Smooth muscle cell of the brain vasculature (primary cell): ENCODE data around the gene TMEM176B.
A peak's percentile ranks its signal among the peaks of the same experiment; 100 is the strongest.
"Not testable (repeated sequence)": the region's sequence is repeated elsewhere in the genome, so short reads cannot be mapped to it uniquely, and the experiment has no call there.

Source experiments
- DNase-seq: peaks from one replicate; pipeline ENCODE4 v3.0.0-alpha.2; 2012; ENCODE audit warnings: low read depth, low spot score

Gene TMEM176B

DNA sequence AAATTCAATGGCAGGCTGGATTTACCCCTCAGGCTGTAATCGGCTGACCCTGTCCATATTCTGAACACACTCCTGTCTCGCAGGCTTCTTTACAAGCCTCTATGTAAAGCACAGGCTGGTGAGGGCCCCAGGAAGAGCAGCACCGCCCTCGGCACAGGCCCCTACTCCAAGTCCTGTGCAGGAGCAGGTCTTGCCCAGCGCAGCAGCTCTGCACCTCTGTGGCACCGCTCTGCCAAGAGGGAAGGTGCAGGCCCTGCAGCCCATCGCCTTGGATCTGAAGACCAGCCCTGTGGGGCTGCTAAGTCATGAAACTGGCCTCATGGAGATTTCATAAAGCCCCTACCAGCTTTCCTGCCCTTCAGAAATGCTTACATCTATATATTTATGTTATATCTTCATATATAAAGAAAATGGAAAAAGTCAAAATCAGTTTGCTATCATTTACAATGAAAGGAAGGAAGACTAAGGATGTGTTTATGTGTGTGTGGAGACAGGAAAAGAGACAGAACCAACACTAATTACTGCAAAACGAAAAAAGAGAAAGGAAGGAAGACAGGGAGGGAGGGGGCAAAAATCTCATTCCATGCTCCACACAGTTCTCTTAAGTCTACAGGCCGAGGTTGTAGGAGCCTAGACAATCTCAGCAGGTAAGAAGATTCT is 9.6 kb downstream of the TMEM176B start:
- DNase-seq: no peak

DNA sequence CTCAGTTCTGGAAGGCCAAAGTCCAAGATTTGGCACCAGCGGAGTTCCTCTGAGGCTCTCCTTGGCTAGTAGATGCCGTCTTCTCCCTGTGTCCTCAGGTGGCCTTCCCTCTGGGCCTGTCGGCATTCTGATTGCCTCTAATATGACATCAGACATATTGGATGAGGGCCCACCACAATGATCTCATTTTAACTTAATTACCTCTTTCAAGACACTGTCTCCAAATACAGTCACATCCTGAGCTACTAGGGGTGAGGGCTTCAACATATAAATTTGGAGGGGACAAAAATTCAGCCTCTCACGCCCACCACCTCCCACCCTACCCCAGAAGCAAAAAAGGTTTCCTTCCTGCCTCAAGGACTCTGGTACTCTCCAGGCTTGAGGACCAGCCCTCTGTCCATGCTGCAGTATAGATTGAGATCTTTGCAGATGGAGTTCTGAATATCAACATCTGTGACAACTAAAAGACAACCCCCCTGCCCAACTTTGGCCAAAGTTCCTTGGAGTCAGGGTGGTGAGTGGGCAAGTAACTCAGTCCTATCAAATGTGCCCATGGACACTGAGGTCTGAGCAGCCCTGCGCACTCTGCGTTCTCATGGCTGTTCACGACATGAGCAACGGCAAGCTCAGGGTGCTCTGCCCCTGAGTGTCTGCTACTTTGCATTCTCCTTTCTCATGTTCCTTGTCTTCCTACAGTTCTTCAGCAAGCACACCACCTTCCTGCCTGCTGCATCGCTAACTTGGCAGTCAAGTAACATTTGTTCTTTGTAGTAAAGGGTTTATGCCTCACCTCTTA is 11.5 kb downstream of the TMEM176B start:
- DNase-seq: no peak

DNA sequence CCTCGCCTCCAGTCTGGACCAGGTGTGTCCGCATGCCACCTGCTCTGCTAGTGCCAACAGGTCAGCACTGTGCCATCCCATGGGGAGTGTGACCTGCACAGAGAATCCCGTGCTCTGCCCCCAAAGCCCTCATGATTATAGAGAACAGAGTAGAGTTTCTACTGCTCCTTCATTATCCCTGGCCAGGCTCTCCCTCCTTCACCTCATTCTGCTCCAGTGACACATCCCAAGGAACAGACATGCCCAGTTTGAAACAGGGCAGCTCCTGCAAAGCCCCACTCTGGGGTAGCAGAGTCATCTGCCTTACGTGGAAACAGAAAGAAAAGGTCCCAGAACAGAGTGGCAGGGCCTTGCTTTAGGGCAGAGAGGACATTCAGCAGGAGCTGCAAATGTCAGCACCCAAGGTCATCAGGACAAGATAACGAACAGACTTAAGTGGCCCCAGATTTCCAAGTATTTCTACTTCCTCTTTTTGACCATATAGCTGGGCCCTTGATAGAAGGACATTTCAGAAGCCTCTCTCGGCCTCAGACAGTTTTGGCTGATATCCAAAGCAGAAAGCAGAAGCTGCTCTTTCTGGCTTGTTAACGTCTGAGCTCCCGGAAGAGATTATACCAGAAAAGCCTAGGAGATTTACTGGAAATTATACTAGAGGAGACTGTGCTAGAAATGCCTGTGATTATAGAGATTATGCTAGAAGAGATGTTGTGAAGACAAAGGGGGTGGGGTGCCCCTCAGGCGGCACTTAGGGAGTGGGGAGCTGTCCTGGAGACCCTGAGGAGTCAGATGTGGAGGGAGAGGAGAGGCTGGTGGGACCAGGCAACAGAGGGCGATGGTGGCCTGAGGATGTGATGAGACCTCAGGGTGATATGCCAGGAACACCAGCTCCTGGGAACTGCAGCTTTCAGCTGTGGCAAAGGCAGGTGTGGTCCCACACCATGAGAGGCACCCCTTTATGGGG is 12.6 kb downstream of the TMEM176B start:
- no peak for DNase-seq

DNA sequence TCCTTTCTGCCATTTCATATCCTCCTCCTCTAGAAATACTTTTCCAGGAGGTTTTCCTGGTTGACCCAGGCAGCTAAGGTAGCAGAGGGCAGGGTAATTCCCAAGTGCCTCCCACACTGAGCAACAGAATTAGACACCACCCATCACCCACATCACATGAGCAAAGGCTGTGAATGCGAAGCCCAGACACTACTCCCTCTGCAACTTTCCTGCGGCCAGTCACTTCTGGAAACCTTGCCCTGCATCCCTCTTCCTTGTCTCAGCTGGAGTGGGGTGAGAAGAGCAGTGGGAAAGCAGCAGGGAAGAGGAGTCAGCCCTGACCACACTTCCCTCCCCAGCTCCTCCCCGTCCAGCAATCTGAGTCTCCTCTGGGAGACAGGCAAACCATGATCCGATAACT is 15.2 kb downstream of the TMEM176B start:
- DNase-seq: no peak

DNA sequence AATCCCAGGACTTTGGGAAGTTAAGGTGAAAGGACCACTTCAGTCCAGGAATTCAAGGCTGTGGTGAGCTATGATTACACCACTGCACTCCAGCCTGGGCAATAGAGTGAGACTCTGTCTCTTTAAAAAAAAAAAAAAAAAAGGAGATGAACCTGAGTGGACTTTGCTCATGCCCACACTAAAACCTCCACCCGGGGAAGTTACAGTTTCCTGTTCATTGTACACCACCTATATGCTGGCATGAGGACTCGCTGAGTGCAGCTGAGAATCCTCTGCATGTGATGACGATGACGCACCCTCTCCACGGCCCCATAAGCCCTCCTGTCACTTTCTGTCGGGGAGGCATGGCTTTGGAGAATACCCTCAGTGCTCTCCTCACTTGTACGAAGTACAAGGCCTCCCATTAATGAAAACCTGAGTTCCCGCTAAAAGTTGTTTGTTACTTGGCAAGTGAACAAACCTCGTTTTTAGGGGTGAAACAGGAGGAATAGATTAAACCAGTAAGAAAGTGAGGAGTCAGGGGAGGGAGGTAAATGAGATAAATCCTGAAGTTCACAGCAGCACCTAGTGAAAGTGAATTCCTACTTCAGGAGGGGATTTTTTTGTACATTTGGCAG is 15.9 kb downstream of the TMEM176B start:
- no peak for DNase-seq

DNA sequence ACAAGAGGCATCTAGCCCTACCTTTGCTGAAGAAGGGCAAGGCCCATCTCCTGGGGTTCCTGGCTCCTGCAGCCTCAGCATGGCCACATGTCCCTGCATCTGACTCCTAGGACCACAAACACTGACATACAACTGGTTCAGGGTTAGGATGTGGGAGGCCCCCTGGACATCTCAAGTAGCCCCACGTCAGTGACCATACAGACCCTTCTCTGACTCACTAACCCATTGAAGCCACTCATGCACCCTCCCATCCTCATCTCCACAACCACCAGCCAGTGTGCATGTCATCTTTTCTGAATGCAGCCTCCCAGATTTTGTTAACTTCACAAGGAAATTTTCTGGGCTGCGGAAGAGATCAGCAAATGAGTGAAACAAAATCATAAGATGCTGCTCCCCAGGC is 18.2 kb downstream of the TMEM176B start:
- no peak for DNase-seq

DNA sequence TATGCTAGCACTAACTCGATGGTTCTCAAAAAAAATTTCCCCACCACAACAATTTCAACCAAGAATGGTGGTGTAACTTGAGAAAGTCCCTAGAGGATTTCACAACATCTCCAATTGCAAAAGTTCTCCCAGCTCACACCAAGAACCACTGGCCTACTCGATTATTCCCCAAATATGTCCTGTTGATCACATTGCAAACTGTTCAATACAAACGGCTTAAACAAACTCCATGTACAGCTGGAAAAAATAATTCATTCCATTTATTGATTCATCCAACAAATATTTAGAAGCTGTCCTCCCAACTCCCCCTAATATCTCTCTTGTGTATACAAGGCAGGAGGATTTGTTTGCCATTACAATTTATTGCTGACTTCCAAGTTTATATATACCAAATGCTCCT is 19.1 kb downstream of the TMEM176B start:
- no peak for DNase-seq

DNA sequence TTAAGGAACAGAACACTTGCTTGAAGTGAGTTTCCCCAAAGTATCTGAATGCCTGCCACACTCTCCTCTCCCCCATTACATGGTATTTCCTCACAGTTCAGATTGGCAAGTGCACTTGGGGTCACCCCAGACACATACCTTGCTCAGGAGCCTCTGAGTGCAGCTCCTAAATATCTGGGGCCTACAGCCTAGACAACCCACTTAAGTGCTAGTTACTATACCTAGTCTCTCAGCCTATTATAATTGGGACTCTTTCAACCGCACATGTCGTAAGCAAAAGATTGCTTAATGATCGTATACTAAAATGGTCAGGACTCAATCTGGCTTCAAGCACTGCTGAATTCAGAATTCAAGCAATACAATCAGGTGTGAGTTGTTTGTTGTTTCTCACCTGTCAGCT is 19.9 kb downstream of the TMEM176B start:
- DNase-seq: no peak

DNA sequence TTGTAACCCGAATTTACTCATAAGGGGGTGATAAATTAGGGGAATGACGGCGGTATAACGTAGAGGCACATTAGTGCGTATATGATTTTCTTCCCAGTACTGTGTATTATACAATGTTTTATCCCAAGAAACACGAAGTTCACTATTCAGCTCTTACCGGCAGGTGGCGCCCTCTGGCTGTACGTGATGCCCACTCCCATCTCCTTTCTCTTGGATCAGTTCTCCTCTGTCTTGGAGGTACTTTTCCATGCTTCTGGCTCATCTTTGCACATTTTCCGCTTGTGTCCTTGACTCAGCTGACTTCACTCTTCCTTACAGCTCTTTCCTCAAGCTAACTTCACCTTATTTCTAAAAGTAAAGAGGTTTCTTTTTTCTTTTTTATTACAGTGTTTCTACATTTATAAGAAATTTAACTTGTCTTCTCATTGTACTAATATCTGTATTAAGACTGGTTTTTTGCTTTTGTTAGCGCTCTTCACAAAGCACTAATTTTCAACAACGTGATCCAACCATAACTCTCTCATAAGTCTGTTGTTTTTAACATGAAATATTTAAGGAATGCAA is 21.3 kb downstream of the TMEM176B start:
- peak; percentile 39 for DNase-seq

DNA sequence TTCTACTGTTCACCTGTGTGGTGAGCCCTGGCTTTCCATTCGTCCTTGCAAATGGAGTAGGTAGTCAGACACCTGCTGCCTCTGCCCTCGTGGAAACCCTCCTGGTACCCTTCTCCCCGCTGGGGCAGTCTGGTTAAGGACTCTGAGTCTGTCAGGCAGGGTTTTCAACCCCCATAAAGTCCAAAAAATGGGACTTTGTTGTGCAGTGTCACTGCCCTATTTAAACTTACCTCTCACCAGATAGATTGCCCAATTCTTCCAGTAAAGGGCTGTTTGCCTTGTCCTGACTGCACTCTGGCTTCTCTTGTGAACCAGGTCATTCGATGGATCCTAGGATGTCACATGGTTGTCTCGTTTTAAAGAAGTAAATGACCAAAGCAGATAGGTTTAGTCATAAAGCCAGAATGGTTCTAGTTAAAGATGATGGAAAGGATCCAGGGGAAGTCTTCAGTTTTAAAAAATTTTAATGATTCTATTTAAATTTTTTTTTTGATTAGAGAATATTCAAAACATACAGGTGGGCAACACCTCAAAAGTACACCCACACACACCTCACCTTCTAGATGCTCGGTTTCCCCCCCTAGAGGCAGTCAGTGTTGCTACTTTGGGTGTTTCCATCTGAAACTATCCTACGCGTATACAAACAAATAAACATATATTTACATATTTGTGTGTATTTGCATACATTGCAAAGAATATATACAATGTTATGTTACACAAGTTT is 22.0 kb downstream of the TMEM176B start:
- DNase-seq: no peak

DNA sequence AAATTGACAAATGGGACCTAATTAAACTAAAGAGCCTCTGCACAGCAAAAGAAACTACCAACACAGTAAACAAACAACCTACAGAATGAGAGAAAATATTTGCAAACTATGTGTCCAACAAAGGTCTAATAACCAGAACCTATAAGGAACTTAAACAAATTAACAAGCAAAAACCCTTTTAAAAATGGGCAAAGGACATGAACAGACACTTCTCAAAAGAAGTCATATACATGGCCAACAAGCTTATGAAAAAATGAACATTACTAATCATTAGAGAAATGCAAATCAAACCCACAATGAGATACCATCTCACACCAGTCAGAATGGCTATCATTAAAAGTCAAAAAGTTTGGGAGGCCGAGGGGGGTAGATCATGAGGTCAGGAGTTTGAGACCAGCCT is 26.0 kb downstream of the TMEM176B start:
- DNase-seq: not testable (repeated sequence)

DNA sequence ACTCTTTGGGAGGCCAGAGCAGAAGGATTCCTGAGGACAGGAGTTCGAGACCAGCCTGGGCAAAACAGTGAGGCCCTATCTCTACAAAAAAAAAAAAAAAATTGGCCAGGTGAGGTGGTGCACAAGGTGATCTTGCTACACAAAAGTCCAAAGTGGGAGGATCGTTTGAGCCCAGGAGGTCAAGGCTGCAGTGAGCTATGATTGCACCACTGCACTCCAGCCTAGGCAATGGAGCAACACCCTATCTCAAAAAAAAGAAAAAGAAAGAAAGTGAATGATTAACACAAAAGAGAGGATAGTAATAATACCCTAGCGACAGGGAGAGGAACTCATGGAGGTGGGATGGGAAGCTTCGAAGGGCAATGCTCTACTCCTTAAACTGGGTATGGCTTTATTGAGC is 30.4 kb downstream of the TMEM176B start:
- DNase-seq: no peak

DNA sequence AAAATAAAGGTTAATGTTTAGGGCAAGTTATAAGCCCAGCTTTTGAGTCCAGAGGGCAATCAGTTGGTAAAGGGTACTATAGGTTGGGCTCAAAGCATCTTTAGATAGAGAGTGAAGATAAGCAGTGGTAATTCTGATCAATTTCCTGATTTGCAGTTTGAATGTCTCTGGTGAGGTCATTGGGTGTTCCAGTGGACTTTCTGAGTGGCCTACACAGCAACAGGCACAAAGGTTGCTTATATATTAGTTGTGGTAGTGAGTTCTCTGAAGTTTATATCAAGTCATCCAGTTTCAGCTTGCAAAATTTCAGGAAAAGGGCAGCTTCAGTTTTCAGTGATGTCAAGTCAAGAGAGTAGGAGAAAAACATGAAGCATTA is 33.8 kb downstream of the TMEM176B start:
- no peak for DNase-seq

DNA sequence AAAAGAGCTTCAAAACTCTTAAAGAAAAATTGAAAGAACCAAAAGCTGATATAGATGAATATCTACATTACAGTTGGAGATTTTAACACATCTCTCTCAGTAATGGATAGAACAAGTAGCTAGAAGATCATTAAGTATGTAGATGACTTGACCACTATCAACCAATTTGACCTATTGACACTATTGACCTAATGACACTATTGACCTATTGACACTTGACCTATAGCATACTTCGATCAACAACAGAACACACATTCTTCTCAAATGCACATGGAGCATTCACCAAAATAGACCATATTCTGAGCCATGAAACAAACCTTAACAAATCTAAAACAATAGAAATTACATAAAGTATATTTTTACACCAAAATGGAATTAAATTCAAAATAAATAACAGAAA is 40.7 kb downstream of the TMEM176B start:
- no peak for DNase-seq

DNA sequence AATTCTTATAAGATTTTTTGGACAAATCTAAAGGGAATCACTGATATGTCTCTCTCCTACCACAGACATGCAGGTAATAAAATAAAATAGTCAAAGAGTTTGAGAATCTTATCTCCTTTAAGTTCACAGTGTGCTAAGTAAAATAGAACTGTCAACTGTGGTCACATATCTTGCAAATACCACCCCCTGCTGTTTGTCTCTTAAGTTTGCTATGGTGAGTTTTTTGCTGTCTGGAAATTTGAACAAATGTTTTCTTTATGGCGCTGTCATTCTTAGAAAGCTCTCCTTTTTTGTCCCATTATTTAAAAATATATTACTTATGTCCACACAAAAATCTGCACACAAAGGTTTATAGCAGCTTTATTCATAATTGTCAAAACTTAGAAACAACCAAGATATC is 43.3 kb downstream of the TMEM176B start:
- DNase-seq: no peak

DNA sequence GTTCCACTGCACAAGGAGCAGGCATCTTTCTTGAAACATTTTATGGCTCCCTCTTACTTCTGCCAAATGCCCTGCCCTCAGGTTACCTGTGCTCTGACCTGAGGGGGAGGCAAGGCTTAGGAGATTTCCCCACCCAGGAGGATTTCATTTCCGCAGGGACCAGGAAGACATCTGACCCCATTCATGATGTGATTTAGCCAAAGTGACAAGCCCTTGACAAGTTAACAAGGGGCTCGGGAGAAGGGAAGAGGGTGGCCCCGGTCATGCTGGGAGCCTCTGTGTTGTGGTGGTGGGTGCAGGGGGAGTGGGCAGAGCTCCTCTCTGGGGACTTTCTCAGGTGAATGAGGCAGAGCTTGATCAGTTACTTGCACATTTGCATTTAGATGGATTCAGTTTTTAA is 44.0 kb downstream of the TMEM176B start:
- DNase-seq: no peak

DNA sequence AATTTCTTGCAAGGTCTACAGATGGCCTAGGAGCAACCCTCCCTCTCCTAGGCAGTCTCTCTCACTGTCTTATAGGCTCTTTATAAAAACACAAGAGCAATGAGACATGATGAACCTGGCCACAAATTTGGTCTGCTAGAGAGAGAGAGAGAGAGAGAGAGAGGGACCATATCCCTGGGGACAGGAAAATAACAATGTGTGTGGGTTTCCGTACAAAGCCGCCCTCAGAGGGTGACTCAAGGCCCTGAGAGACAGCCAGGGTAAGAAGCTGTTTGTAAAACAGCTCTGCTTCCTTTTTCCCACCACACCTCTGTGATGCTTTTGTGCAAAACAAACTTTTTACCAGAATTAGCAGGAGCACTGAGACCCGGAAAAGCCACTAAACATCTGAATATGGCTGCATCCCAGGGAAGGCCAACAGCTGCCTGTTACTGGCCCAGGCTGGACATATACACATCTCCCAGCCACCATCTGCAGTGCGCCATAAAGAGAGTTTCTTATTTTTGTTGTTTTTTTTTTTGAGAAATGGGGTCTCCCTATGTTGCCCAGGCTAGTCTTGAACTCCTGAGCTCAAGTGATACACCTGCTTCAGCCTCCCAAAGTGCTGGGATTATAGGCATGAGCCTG is 44.6 kb downstream of the TMEM176B start:
- no peak for DNase-seq

DNA sequence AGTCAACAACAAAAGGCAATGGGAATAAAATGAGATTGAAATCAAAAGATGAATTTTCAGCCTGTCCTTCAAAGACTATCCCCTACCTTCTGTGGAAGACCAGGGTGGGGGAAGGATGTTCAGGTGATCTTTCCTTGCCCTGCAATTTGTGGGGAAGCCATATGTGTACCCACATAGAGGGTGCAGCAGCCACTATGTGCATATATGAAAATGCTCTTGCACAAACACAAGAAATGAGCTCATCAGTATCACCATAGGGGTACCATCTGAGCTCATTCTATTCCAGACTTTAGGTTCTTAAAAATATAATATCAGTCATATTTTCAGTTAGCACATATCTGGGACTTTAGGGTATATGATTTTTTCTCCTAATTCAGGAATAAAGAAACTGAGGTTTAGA is 45.2 kb downstream of the TMEM176B start:
- no peak for DNase-seq

DNA sequence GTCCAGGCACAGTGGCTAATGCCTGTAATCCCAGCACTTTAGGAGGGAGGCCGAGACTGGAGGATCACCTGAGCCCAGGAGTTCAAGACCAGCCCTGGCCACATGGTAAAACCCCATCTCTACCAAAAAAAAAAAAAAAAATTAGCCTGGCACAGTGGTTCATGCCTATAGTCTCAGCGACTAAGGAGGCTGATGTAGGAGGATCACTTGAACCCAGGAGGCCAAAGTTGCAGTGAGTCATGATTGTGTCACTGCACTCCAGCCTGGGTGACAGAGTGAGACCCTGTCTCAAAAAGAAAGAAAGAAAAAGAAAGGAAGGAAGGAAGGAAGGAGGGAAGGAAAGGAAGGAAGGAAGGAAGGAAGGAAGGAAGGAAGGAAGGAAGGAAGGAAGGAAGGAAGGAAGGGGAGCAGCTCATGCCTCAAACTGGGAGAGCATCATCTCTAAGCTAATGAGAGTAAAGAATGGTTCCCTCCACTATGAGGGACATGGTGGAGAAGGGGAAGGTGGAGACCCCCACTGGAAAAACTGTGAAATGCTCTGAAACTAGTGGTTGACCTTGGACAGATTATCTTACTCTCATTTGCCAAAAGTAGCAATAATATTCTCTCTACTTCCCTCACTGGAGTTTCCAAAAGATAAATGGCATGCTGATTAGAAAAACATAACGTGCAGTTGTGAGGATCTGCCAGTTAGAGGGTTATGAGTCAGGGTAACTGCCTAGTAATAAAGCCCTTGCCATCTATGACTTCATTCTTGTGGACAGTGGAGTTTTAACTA is 46.1 kb downstream of the TMEM176B start:
- DNase-seq: no peak

DNA sequence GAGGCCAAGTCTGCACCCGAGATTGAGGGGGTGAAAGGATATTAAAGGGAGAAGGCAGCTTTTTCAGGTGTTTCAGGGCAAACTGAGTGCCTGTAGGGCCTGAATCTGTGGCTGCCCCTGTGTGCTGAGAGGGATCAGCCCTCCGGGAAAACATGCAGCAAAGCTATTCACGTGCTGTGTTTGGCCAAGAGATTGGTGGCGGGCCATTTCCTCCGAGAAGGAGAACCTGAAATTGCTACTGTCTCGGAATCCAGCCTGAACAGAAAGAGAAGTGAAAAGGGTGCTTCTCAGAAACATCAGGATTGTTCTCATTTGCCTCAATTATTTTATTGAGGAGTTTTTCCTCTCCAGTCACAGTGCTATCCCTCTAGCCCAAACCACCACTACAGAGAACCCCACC is 46.9 kb downstream of the TMEM176B start:
- DNase-seq: no peak
